Gastrocnemius medialis (tissue), 4 donors: Measurements from ENCODE around the gene ANTKMT.

Source experiments
- CTCF ChIP-seq, 5 experiments: fragments of 450-650 bp in 3 of 5; fragments of 200-600 bp in 2 of 5; sonication (generic) in 2 of 5; IDR thresholded peaks in 4 of 5; conservative IDR thresholded peaks in 1 of 5; 1 replicate in 4 of 5; 2 replicates in 1 of 5; pipeline ENCODE4 v1.5.1; 2016 to 2019; ENCODE audit warnings: antibody characterized with exemption in 5 of 5, mild to moderate bottlenecking in 3 of 5, moderate library complexity in 3 of 5
- POLR2A ChIP-seq, 2 donors: fragments of 450-650 bp; IDR thresholded peaks; one replicate each; pipeline ENCODE4 v1.6.1; 2017; ENCODE audit warnings: antibody characterized with exemption in 2 of 2, mild to moderate bottlenecking in 2 of 2, moderate library complexity in 2 of 2

- TF ChIP-seq CTCF (IDR thresholded peaks at IDR 0.05 in 4 of 5, conservative IDR thresholded peaks at IDR 0.05 in 1 of 5) (no peak), POLR2A (IDR thresholded peaks at IDR 0.05) (no peak)
These were observed 38.4 kb downstream of the ANTKMT start for GRCh38 chr16:759110-759910.
